Hippocampal formation (tissue), 2 donors: ENCODE results near the gene MAEA.
"Not testable (repeated sequence)": the region's sequence is repeated elsewhere in the genome, so short reads cannot be mapped to it uniquely, and the experiment has no call there.

Source experiments
- DNase-seq, 2 donors: peaks; one replicate each; lab custom pipeline; 2025; lab: John Stamatoyannopoulos, UW

The MAEA gene

GRCh38 chr4:1321486-1321885 is 31.8 kb downstream of the MAEA start:
- DNase-seq = no peak

GRCh38 chr4:1321946-1322650 is 32.4 kb downstream of the MAEA start:
- no peak for DNase-seq

DNA sequence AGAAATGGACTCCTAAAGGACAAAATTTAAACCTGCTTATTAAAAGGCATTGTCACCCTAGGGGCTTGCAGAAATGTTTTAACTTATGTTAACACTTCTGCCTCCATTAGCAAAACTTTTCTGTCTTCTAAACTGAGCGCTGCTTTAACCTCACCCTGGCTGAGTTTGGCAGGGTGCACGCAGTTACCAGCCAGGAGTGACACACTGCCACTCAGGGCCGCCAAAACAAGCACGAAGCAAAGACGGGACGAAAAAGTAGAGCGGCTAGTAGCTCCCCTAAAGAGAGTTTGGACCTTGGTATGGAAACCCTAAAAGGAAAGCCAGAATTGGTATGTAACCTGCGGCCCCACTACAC is 33.6 kb downstream of the MAEA start:
- DNase-seq = no peak

DNA sequence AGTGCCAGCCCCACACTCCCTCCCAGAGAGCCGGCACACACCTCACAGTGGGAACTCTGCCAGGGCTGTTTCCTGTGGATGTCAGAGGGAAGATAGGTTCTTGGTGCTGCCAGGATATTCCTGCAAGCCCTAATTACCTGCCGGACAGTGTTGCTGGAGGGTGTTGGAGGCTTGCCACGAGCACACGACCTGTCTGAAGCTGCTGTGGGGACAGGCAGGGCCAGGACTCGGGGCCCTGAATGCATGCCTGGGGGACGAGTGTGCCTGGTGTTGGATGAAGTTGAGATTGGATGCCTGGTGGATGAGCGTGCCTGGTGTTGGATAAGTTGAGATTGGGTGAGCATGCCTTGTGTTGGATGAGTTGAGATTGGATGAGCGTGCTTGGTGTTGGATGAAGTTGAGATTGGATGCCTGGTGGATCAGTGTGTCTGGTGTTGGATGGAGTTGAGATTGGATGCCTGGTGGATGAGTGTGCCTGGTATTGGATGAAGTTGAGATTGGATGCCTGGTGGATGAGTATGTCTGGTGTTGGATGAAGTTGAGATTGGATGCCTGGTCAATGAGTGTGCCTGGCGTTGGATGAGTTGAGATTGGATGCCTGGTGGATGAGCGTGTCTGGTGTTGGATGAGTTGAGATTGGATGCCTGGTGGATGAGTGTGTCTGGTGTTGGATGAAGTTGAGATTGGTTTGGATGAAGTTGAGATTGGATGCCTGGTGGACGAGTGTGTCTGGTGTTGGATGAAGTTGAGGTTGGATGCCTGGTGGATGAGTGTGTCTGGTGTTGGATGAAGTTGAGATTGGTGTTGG is 34.1 kb downstream of the MAEA start:
- no peak for DNase-seq

- DNase-seq = not testable (repeated sequence)
These were observed 34.9 kb downstream of the MAEA start for GRCh38 chr4:1324443-1325175.

GRCh38 chr4:1325176-1325480 is 35.4 kb downstream of the MAEA start:
- DNase-seq = no peak

DNA sequence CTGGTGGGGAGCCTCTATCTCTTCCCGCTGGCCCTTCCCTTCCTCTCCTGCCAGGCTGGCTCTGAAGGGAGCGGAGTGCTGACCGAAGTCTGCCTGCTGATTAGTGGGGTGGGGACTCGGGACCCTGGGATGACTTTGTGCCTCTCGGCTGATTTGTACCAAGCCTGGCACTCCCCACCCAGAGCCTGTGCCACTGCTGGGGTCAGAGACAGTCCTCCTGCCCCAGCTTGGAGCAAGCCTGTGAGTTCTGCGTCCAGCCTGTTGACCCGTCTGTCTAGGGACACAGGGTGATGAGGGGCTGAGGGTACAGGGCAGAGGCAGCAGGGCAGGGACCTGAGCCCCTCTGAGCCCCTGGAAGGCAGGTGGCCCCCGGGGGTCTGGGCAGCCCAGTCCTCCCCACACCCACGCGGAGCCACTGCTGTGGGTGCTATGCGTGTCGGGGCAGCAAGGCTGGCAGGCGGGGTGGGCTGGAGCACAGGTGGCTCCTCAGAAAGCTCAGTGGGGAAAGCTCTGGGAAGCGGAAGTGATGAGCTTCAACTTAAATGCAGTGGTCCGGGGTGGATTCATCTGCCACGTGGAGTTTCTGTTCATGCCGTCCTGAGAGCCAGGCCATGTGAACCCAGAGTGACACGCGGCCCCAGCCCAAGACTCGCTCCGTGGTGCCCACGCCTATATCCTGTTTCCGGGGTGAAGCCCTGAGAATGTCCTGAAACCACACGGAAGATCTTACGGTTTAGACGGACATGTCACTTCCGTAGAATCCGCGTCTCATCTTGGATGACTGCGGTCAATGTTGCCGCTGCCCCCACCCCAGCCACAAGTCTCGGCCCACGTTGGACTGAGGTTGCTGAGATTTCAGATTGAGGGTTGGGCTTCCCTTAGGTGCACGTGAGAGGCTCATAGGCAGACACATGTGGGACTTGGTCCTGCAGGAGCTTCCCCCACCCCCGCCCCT is 36.3 kb downstream of the MAEA start:
- DNase-seq = no peak

DNA sequence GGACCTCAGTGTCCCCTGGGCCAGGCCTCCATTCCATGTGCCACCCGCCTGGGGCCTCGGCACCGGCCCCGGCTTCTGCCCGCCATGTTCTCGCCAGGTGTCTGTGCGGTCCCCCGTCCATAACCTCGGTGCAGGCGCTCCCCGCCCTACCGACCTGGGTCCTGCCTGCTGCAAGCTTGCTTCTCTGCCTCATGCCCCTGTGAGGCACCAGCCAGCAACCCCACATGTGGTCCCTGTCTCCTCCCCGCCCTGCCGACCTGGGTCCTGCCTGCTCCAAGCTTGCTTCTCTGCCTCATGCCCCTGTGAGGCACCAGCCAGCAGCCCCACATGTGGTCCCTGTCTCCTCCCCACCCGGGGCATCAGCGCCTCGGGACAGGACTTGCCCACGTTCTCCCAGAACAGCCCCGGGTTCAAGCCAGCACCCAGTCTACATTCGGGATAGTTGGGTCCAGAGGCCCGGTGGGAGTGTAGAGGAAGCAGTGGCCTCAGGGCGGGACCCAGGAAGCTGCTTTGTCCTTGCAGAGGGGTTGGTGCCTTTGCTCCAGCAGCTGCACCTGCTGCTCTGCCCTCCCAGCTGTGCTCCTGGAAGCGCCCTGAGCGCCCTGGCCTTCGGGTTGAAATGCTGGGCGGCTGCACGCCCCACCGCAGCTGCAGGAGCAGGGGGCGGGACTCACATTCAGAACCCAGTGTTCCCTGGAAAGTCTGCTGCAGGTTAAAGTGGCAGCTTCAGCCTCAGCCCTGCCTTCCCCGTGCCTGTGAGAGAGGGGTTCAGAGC is 37.2 kb downstream of the MAEA start:
- DNase-seq = no peak

DNA sequence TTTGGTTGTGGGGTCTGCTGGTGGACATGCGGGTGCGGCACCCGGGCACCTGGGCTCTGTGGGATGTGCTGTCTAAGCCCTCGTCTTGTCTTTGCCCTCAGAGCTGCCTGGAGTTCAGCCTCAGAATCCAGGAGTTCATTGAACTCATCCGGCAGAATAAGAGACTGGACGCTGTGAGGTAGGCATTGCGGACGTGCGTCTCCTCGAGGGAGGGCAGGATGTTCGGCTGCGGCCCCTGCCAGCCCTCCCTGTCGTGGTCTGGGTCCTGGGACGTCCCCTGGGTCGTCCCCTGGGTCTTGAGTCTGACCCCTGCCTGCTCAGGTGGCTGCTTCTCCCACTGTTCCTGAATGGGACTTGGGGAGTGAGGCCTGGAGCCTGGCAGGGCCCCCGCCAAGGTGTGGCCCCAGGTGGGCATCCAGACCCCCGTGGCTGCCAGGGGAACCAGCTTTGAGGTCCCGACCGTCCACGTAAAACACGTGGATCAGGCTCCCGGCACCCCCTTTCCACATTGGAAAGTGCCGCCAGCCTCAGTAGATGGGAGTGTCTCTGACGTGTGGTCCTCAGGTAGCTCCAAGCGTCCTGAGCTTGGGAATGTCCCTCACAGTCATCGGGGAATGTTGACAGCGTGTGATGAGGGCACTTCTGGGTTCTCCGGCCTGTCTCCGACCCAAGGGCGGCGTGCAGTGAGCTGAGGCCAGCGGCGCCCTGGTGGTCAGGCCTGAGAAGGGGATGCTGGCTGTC is 38.0 kb downstream of the MAEA start:
- no peak for DNase-seq

DNA sequence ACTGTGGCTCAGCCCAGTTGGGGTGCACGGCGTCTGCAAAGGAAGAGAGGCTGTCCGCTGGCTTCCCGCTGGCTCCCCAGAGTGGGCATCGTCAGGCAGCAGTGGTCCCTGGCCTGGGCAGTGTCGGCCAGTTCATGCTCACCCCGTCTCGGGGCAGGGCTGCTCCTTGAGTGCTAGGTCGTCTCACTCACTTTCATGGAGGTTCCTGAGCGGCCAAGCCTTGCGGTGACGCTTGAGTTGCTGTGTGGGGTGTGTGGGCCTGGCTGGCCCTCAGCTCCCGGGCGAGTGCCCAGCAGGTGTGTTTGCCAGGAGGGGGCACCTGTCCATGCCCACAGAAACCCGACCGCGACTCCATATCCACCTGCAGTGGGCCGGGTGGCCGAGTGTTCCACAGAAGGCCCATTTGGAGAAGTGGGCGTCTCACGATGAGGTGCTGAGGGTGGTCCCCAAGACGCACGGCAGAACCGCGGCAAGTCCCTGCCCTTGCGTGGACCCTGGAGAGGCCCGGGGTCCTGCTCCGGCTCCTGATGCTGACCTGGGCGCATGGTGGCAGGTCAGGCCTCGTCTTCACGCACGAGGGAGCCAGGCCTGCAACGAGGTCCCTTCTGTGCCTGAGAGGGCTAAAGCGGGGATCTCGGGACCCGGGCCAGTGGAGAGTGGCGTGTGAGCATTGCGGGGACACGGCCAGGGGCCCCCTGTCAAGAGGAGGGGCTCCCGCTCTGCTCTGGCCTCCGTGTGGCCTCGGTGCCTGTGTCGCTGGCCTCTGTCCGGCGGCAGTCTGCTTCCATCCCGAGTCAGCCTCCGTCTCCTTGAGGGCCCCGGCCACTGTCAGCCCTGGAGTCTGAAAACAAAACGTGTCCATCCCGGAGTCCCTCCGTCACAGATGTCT is 38.8 kb downstream of the MAEA start:
- no peak for DNase-seq

GRCh38 chr4:1329408-1330371 is 40.0 kb downstream of the MAEA start:
- no peak for DNase-seq

DNA sequence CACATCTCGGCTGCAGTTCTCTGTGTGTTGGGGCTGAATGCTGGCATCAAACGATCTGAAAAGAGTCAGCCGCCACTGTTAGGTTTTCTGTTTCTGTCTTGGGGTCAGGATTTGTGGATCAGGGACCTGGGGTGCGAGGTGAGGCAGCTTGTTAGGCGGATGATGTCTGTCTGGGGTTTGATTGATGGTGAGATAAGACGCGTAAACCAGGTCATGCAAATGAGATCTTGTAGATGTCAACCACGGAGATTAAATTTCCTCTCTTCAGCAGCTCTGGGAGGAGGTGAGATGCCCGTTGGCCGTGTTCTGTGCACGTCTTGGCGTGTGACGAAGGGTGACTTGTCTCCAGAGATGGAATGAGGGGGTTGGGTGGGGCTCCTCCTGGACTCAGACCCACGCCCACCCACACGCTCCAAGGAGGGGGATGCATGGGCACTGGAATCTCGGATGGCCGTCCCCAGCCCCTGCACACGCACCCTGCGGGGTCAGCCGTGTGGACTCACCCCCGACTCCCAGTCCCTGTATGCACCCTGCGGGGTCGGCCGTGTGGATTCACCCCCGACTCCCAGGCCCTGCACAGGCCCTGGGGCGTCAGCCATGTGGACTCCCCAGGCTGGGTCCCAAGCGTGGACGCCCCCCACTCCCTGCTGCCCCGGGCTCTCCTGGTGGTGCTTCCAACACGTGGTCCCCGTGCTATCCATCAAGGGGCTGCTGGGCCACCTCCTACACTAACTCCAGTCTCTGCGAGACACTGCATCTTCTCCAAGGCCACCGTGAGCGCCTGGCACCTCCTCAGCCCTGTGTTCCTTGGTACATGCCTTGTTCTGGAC is 41.3 kb downstream of the MAEA start:
- no peak for DNase-seq

DNA sequence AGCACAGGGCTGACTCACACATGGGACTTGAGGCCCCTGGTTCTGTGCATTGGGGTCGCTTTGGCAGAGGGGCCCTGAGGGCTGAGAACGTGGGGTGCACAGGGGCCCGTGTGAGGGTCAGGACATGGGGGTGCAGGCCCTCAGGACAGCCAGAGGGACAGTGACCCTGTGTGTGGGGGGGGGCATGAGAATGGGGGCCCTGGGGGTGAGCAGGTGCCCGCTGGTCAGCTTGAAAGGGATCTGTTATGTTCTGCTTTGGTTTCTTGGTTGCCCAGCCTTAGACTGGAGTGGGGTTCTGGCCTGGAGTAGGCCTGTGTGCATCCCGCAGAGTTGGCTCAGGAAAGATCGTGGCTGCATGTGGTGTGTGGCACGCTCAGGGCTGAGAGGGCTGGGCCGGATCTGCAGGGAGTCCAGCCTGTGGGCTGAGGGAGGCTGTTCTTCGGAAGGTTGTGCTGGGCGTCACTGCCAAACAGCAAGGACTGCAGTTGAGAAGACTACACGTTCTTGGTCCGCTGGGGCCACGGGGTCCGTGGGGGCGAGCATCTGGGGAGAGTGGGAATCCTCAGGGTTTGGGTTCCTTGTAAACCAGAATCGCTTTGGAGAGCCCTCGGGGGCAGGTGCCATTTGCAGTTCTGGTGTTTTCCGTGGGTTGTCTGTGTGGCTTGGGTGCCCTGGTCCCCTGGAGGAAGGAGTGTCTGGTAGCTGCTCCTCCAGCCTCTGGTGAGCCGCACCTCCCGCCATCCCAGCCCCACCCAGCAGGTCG is 42.1 kb downstream of the MAEA start:
- DNase-seq = no peak

DNA sequence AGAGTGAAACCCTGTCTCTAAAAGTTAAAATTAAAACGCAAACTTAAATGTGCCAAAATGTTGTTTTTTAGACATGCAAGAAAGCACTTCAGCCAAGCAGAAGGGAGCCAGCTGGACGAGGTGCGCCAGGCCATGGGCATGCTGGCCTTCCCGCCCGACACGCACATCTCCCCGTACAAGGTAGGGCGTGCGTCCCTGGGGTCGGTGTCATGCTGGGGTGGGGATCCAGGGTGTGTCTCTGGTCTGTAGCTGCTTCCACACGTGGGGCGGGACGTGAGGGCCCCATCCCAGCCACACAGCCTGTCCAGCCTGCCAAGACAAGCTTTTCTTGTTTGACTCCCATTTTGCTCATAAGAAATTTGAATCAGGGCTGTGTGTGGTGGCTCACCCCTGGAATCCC is 43.0 kb downstream of the MAEA start:
- no peak for DNase-seq

- DNase-seq = peak in 1 of 2 donors; percentile 6
These were observed 43.6 kb downstream of the MAEA start for GRCh38 chr4:1333256-1333655.

- not testable (repeated sequence) for DNase-seq
These were observed 44.3 kb downstream of the MAEA start for GRCh38 chr4:1333851-1334578.
